Prostate gland (tissue), 2 donors: ENCODE results near the gene NLRP8.

Experiments
- CTCF ChIP-seq, 4 experiments: fragments of 200-600 bp in 2 of 4; fragments of 450-650 bp in 2 of 4; sonication (generic) in 2 of 4; IDR thresholded peaks; 1 replicate in 3 of 4; 2 replicates in 1 of 4; pipeline ENCODE4 v1.5.1; 2016 to 2019; ENCODE audit warnings: antibody characterized with exemption in 4 of 4, mild to moderate bottlenecking in 2 of 4, moderate library complexity in 2 of 4
- POLR2AphosphoS5 ChIP-seq: sonication (generic); formaldehyde crosslinking; IDR thresholded peaks from one replicate; pipeline ENCODE4 v1.6.1; 2017; ENCODE audit warnings: antibody characterized with exemption

DNA sequence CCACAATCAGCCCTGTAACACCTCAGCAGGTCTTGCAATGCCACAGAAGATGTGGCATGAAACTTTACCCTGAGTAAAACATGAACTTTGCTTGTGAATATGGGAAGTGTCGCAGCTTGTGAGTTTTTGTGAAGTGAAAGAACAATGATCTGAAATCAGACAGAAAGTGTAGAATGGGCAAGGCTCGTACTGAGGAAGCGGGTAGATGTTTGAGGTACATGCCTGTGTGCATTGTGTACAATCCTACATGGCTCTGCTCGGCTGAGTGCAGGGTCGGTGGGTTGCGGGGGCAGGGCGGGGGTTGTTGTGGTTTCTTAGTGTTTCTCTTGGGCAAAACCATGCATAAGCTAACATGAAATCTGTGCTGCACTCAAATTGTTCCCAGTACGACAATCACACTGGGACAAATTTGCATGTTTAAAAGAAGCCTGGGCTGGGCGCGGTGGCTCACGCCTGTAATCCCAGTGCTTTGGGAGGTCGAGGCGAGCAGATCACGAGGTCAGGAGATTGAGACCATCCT lies 16.6 kb upstream of the NLRP8 start:
- TF ChIP-seq POLR2AphosphoS5 (no peak), CTCF (IDR thresholded peaks at IDR 0.05) (no peak)
